ENCODE results near the gene ATXN3L.
"Not testable (repeated sequence)": the region's sequence is repeated elsewhere in the genome, so short reads cannot be mapped to it uniquely, and the experiment has no call there.

ATXN3L gene

GRCh38 chrX:13305108-13305507, 14.7 kb downstream of the ATXN3L start:
- no peak for DNase-seq (ENCODE audit: low spot score)

- DNase-seq (ENCODE audit: low spot score) = no peak
Observed at GRCh38 chrX:13304052-13304451, 15.8 kb downstream of the ATXN3L start.

- DNase-seq (ENCODE audit: low spot score) = not testable (repeated sequence)
Observed at GRCh38 chrX:13303248-13303647, 16.6 kb downstream of the ATXN3L start.

GRCh38 chrX:13298836-13299235, 21.0 kb downstream of the ATXN3L start:
- DNase-seq (ENCODE audit: low spot score) = no peak

GRCh38 chrX:13295841-13296240, 24.0 kb downstream of the ATXN3L start:
- no peak for DNase-seq (ENCODE audit: low spot score)

GRCh38 chrX:13293700-13294099, 26.2 kb downstream of the ATXN3L start:
- DNase-seq (ENCODE audit: low spot score) = no peak

- no peak for DNase-seq (ENCODE audit: low spot score)
Observed at GRCh38 chrX:13290891-13291614, 28.8 kb downstream of the ATXN3L start.

- DNase-seq (ENCODE audit: low spot score) = no peak
Observed at GRCh38 chrX:13288671-13289070, 31.2 kb downstream of the ATXN3L start.

GRCh38 chrX:13287816-13288215, 32.0 kb downstream of the ATXN3L start:
- no peak for DNase-seq (ENCODE audit: low spot score)

- no peak for DNase-seq (ENCODE audit: low spot score)
Observed at GRCh38 chrX:13285693-13286092, 34.2 kb downstream of the ATXN3L start.

GRCh38 chrX:13285229-13285628, 34.6 kb downstream of the ATXN3L start:
- no peak for DNase-seq (ENCODE audit: low spot score)

GRCh38 chrX:13284570-13284969, 35.3 kb downstream of the ATXN3L start:
- no peak for DNase-seq (ENCODE audit: low spot score)

GRCh38 chrX:13283950-13284546, 35.8 kb downstream of the ATXN3L start:
- peak; percentile 26 for DNase-seq (ENCODE audit: low spot score)

- DNase-seq (ENCODE audit: low spot score) = no peak
Observed at GRCh38 chrX:13283512-13283911, 36.3 kb downstream of the ATXN3L start.

- no peak for DNase-seq (ENCODE audit: low spot score)
Observed at GRCh38 chrX:13281289-13281688, 38.6 kb downstream of the ATXN3L start.

- no peak for DNase-seq (ENCODE audit: low spot score)
Observed at GRCh38 chrX:13279279-13280018, 40.4 kb downstream of the ATXN3L start.

- no peak for DNase-seq (ENCODE audit: low spot score)
Observed at GRCh38 chrX:13277539-13277938, 42.3 kb downstream of the ATXN3L start.

GRCh38 chrX:13276991-13277390, 42.9 kb downstream of the ATXN3L start:
- no peak for DNase-seq (ENCODE audit: low spot score)

- DNase-seq (ENCODE audit: low spot score) = no peak
Observed at GRCh38 chrX:13275031-13275430, 44.8 kb downstream of the ATXN3L start.

GRCh38 chrX:13272426-13272825, 47.4 kb downstream of the ATXN3L start:
- DNase-seq (ENCODE audit: low spot score) = no peak

- DNase-seq (ENCODE audit: low spot score) = no peak
Observed at GRCh38 chrX:13271511-13271910, 48.3 kb downstream of the ATXN3L start.

GRCh38 chrX:13270360-13270759, 49.5 kb downstream of the ATXN3L start:
- DNase-seq (ENCODE audit: low spot score) = no peak

GRCh38 chrX:13268874-13269273, 51.0 kb downstream of the ATXN3L start:
- no peak for DNase-seq (ENCODE audit: low spot score)
